RWPE2 (cell line): ENCODE measurements around the gene NOL4L.
A peak's percentile ranks its signal among the peaks of the same experiment; 100 is the strongest.

Source experiments
- ATAC-seq: fragments of 200-7000 bp; cut with Tn5 transposase; 3 replicates; pipeline ENCODE4 v1.9.1; 2021; ENCODE audit warnings: low read depth
- DNase-seq: peaks from one replicate; pipeline ENCODE4 v3.0.0-alpha.2; 2020; ENCODE audit warnings: low spot score
- H3K27ac ChIP-seq: fragments of 450-650 bp; 2 replicates; pipeline ENCODE4 v1.5.1; 2017; ENCODE audit warnings: mild to moderate bottlenecking; ENCODE audit not compliant: poor library complexity, severe bottlenecking
- H3K27me3 ChIP-seq: fragments of 250-450 bp; sonication (Bioruptor Pico); 2 replicates; pipeline ENCODE4 v1.5.1; 2021; ENCODE audit warnings: mild to moderate bottlenecking, moderate library complexity; ENCODE audit not compliant: insufficient read depth, poor library complexity, severe bottlenecking
- H3K36me3 ChIP-seq: fragments of 250-450 bp; sonication (Bioruptor Pico); 2 replicates; pipeline ENCODE4 v1.5.1; 2020; ENCODE audit warnings: low read depth, mild to moderate bottlenecking, moderate library complexity
- H3K4me1 ChIP-seq: fragments of 250-450 bp; sonication (Bioruptor Pico); 2 replicates; pipeline ENCODE4 v1.5.1; 2021; ENCODE audit warnings: mild to moderate bottlenecking, moderate library complexity; ENCODE audit not compliant: insufficient read depth, poor library complexity, severe bottlenecking
- H3K4me3 ChIP-seq: fragments of 250-450 bp; sonication (Bioruptor Pico); 2 replicates; pipeline ENCODE4 v1.5.1; 2021; ENCODE audit warnings: mild to moderate bottlenecking, moderate library complexity; ENCODE audit not compliant: severe bottlenecking
- H3K9me3 ChIP-seq: fragments of 250-450 bp; sonication (Bioruptor Pico); 2 replicates; pipeline ENCODE4 v1.5.1; 2021; ENCODE audit warnings: mild to moderate bottlenecking, moderate library complexity; ENCODE audit not compliant: severe bottlenecking
- CTCF ChIP-seq: fragments of 450-650 bp; IDR thresholded peaks from one replicate; pipeline ENCODE4 v1.5.1; 2017; ENCODE audit warnings: mild to moderate bottlenecking, moderate library complexity; ENCODE audit not compliant: poor library complexity, severe bottlenecking

NOL4L gene

GRCh38 chr20:32437391-32438074 lies 147.6 kb downstream of the NOL4L start:
- Histone ChIP-seq H3K4me3 (no peak overlapping the region), H3K27me3 (no peaks in the 10 kb centered on the region), H3K36me3 (peaks cover 84% of the 10 kb centered on the region), H3K27ac (no peak overlapping the region), H3K9me3 (no peaks in the 10 kb centered on the region), H3K4me1 (no peaks in the 10 kb centered on the region)
- TF ChIP-seq CTCF: peak; percentile 49
- peak; percentile 17; the same call in 1 of the 3 replicates for ATAC-seq
- peak; percentile 69 for DNase-seq

DNA sequence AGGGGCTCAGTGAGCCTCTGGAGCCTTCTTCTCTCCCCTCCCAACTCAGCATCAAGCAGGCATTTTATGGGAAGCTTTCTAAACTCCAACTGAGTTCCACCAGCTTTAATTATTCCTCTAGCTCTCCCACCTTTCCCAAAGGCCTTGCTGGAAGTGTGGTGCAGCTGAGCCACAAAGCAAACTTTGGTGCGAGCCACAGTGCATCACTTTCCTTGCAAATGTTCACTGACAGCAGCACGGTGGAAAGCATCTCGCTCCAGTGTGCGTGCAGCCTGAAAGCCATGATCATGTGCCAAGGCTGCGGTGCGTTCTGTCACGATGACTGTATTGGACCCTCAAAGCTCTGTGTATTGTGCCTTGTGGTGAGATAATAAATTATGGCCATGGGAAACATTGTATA lies 148.2 kb downstream of the NOL4L start:
- no peak overlapping the region for H3K4me3 ChIP-seq
- ATAC-seq: no peak
- H3K27ac ChIP-seq: no peak overlapping the region
- H3K4me1 ChIP-seq: no peaks in the 10 kb centered on the region
- peaks cover 84% of the 10 kb centered on the region for H3K36me3 ChIP-seq
- no peak for TF ChIP-seq CTCF
- DNase-seq: peak; percentile 66
- no peaks in the 10 kb centered on the region for H3K27me3 ChIP-seq
- no peaks in the 10 kb centered on the region for H3K9me3 ChIP-seq

GRCh38 chr20:32436142-32436861 lies 148.8 kb downstream of the NOL4L start:
- peaks cover 86% of the 10 kb centered on the region for H3K36me3 ChIP-seq
- ATAC-seq (no peak), DNase-seq (peak; percentile 62)
- no peak overlapping the region for H3K27ac ChIP-seq
- H3K4me1 ChIP-seq: no peaks in the 10 kb centered on the region
- no peak overlapping the region for H3K4me3 ChIP-seq
- H3K9me3 ChIP-seq: no peaks in the 10 kb centered on the region
- no peak for TF ChIP-seq CTCF
- no peaks in the 10 kb centered on the region for H3K27me3 ChIP-seq

- H3K36me3 ChIP-seq: peaks cover 93% of the 10 kb centered on the region
- ATAC-seq (no peak), DNase-seq (peak; percentile 60)
- H3K4me3 ChIP-seq: no peak overlapping the region
- no peak overlapping the region for H3K27ac ChIP-seq
- no peaks in the 10 kb centered on the region for H3K27me3 ChIP-seq
- no peaks in the 10 kb centered on the region for H3K9me3 ChIP-seq
- TF ChIP-seq CTCF: no peak
- H3K4me1 ChIP-seq: no peaks in the 10 kb centered on the region
Observed at GRCh38 chr20:32435449-32436107, 149.6 kb downstream of the NOL4L start.
